Urothelium cell line (cell line): ENCODE data around the gene ANKS1A.
"Not testable (repeated sequence)": the region's sequence is repeated elsewhere in the genome, so short reads cannot be mapped to it uniquely, and the experiment has no call there.

Experiments
- DNase-seq: peaks from one replicate; pipeline ENCODE4 v3.0.0; 2011; ENCODE audit warnings: low spot score, mixed read lengths
- FAIRE-seq: peaks from 2 replicates; lab custom pipeline; 2011; peaks lifted over from hg19 to GRCh38; lab: Jason Lieb, UNC

The ANKS1A gene

DNA sequence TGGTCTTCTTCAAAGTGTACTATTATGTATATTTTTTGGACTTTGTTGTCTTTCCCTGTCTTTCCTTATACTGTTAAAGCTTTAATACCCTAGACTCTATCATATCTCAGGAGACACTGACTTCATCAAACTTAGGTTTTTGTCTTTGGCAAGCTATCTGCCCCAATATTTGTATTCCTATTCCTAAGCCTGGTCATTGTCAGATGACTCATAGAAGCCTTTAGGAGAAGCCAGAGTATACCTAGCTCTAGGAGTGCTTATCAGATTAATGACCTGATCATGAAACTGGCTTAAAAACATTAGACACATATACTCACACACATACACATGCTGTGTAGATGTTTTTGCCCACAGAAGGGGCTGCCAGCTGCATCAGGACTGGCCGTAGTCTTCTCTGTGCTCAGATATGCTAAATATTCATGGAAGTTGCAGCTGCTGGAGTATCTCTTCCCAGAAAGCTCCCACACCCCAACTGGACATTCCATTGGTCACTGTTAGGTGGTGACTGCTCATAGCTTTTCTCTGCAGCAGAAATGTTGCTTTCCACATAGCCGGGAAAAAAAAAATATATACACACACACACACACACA, 102.0 kb downstream of the ANKS1A start:
- DNase-seq = no peak
- FAIRE-seq = no peak

DNA sequence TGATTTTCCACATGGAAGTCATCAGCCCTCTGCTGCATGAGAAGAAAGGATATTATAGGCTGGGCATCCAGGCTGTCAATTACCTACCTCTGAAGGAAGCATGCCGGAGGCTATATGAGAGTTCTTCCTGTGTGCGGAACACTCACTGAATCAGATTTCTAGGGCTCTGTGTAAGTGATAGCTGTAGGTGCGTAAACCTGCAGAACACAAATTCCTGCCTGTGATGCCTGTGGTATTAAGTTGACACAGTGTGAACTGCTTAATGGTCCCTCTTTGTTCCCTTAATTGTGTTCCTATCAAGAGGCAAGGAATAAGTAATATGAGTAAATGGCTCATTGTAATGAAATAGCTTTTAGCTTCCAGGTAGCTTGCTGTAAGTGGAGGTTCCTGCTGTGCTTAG, 103.3 kb downstream of the ANKS1A start:
- no peak for DNase-seq

DNA sequence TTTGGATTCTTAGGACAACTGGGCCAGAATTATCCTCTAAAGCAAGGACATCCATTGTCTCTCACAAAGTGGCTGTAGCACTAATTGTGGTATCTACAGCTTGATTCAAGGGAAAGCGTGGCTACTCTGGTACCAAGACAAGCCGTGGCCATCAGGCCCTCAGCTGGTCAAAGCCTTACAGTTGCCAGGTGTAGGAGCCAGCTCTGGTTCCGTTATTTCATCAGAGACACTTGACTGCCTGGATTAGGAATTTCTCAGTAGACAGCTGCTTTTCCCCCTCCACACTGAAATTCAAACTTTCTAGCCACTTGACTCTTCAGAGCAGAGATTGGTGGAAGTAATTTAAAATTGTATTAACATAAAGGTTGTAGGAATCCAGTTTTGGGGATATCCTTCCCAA, 104.2 kb downstream of the ANKS1A start:
- DNase-seq (no peak), FAIRE-seq (no peak)

More for the DNA sequence above, 103.3 kb downstream of the ANKS1A start:
- no peak for FAIRE-seq

DNA sequence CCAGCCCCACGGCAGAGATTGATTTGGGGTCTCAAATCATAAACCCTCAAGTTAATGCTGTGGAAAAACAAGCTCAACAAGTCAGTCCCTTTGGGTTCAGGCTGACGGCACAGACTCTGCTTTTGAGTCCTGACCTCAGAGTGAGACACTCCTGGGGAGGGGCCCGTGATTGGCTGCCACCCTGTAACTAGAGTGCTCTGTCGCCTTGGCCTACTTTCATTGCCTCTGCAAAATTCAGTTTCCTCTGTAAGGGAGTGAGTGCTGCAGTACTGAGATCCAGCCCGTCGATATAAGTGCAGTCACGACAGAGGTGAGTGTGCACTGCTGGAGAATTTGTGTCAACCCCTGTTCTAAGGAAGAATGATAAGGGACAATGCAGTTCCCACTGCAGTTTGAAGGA, 105.6 kb downstream of the ANKS1A start:
- no peak for FAIRE-seq

DNA sequence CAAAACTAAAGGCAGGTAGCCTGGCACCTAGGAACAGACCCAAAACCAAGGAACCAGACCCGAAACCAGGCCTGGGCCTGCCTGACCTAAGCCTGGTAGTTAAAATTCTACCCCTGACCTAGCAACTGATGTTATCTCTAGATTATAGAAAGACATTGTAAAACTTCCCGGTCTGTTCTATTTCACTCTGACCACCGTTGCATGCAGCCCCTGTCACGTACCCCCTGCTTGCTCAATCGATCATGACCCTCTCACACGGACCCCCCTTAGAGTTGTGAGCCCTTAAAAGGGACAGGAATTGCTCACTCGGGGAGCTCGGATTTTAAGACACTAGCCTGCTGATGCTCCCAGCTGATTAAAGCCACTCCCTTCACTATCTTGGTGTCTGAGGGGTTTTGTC, 109.4 kb downstream of the ANKS1A start:
- not testable (repeated sequence) for DNase-seq, FAIRE-seq

More for the DNA sequence above, 105.6 kb downstream of the ANKS1A start:
- DNase-seq = no peak

DNA sequence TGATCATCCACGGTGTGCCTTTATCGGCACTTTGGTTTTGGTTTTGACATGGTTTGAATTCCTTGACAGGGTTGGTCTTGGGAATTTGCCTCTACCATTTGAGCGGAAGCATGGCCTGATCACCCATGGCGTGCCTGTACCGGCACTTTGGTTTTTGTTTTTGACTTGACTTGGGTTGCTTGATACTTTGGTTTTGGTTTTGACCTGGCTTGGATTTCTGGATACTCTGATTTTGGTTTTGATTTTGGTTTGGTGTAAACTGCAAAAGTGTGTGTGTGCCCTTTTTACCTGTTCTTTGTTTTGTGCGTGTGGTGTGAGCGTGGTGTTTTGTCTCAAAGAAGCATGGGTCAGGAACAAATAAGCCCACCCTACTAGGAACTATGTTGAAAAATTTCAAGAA, 110.1 kb downstream of the ANKS1A start:
- DNase-seq = not testable (repeated sequence)

DNA sequence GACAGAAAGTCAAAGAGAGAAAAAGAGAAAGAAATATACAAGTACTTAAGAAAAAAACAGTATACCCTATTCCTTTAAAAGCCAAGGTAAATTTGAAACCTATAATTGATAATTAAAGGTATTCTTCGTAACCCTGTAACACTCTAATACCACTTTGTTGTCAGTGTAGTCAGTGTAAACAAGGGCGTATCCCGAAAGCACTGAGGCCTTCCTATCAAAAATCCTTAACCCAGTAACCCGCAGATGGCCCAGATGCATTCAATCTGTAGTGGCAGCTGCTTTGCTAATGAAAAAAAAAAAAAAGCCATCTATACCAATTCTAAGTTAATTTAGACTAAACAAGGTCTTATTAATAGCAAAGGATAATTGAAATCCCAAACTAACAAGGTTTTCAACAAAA, 110.9 kb downstream of the ANKS1A start:
- FAIRE-seq, DNase-seq: not testable (repeated sequence)

More for the DNA sequence above, 110.1 kb downstream of the ANKS1A start:
- not testable (repeated sequence) for FAIRE-seq

DNA sequence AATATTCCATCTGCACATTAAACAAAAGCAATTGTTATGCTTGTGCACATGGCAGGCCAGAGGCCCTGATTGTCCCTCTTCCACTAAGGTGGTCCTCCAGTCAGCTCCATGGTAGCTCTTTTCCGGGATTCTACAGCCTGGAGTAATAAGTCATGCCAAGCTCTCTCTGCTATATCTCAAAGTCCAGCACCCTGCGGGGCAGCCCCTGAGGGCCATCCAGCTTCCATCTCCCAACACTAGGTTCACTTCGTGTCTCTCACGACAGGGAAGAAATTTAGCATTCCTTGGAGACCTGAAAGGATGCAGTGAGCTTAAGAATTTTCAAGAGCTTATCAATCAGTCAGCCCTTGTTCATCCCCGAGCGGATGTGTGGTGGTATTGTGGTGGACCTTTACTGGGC, 112.3 kb downstream of the ANKS1A start:
- DNase-seq, FAIRE-seq: not testable (repeated sequence)

DNA sequence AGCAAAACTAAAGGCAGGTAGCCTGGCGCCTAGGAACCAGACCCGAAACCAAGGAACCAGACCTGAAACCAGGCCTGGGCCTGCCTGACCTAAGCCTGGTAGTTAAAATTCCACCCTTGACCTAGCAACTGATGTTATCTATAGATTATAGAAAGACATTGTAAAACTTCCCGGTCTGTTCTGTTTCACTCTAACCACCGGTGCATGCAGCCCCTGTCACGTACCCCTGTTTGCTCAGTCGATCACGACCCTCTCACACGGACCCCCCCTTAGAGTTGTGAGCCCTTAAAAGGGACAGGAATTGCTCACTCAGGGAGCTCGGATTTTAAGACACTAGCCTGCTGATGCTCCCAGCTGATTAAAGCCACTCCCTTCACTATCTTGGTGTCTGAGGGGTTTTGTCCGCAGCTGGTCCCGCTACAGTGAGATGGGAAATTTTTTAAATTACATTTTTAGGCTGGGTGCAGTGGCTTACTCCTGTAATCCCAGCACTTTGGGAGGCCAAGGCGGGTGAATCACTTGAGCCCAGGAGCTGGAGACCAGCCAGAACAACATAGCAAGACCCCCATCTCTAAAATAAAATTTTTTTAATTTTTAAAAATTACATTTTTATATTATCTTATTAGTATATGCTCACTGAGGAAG, 115.0 kb downstream of the ANKS1A start:
- not testable (repeated sequence) for DNase-seq, FAIRE-seq

DNA sequence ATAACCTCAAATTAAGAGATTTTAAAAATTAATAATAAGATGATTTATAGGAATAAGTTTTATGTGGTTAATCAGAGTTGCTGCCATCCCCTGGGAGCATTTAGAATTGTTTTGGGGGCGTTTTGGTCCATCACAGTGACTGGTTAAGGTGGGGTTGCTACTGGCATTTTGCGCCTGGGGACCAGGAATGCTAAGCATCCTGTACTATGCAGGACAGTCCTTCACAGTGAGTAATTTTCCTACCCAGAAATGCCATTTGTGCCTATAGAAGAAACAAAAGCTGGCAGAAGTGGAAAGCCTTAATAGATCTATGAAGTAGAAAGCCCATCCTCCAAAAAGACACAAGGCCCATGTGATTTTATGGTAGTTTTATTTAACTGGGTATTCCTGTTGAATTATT, 118.0 kb downstream of the ANKS1A start:
- FAIRE-seq (no peak), DNase-seq (no peak)

DNA sequence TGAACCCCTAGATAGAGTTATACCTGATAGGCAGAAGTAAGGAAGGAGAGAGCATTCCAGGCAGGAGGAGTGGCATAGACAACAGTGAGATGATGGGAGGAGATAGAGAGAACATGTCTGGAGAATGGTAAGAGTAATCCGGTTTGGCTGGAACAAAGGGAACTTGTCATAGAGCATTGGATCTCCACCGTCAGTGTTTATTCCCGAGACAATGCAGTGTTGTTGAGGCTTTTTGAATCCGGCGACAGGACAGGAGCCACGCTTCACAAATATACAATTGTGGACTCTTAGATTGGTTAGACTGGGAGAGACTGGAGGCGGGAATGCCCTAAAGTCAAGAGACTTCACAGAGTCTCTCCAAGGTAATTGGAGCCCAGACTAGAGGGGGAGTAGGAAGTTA, 119.8 kb downstream of the ANKS1A start:
- no peak for DNase-seq
- FAIRE-seq = no peak

DNA sequence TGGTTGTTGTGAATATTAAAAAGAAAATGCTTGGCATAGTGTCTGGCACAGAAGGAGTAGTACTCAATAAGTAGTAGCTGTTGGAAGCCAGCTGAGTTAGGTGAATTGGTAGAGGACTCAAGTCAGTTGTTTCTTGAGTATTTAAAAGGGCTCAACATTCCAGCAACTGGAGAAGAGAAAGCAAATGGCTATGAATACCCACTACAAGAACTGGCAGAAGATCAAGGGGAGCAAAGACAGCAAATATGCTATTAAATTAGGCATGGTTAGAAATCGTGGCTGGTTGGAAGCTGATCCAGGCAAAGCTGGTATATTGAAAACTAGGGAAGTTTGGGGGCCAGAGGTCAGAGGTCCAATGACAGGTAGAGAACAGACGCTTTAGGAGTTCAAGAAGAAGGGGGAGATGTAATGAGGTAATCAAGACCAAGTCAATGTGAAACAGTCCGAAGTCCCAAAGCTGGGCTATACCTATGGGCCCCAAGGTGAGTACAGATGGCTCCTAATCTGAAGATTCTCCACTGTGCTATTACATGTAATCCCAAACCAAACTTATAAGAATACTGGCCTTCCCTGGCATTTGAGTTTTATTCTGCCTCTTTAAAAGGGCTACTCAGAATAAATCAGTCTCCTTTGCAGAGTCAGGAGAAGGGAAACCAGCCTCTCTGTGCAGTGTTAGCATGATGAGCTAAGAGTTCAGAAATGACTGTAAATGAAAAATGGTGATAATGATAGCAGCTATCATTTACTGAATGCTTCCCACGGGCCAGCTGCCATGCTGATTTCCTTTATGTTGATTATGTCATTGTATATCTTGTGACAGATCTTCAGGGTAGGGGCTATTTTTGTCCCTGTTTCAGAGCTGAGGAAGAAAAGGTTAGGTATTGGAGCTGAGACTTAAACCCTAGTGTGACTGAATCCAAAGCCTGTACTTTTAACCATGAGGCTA, 122.3 kb downstream of the ANKS1A start:
- DNase-seq (no peak), FAIRE-seq (no peak)

DNA sequence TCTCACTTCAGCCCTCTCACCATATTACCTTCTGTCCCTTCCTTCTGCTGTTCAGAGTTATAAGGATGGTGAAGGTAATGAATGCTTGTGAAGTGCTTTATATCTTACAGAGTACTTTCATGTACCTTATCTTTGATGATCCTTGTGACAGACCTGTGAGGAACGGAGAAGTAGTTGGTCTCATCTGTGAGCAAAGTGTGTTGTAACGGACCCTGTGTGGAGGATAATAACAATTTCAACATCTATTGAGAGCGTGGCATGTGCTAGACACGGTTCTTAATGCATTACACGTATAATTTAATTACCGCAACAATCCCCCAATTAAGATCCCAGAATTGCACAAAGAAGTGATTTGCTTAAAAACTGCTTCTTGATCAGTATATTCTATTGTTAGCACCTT, 124.6 kb downstream of the ANKS1A start:
- no peak for FAIRE-seq

DNA sequence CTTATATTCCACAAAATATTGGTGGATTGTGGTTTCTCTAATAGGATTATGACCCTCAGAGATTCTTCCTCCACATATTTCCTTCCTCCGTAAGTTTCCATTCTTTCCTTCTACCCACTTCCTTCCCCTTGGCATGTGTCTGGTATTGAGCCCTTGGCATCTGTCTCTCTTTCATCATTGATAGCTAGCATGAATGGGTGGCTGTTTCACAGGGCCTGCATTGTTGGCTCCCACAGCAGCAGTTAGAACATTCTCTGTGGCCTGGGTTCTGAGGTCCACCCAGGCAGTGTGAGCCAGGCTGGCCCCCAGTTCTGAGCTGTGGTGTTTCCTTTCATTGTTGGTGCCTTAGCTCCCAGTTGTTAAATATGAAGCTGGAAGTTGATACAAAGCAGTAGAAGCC, 125.3 kb downstream of the ANKS1A start:
- DNase-seq = no peak
- no peak for FAIRE-seq

More for the DNA sequence above, 124.6 kb downstream of the ANKS1A start:
- no peak for DNase-seq

DNA sequence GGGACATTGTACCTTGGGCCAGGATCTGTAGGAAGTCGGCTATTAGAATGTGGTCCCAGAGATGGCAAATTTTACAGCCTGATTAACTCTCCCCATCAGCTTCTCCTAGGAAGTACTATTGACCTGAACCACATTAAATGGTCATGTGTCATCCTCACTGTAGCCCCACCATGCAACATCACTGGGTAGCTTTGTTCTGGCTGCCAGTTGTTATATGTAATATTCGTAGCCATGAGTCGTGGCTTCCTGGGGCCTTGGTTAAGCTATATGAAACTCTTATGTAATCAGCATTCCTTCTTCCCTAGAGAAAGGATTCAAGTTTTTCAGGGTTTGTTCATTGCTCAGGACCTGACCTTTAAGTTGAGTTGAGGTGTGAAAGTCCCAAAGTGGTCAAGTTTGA, 125.7 kb downstream of the ANKS1A start:
- DNase-seq (no peak), FAIRE-seq (no peak)

DNA sequence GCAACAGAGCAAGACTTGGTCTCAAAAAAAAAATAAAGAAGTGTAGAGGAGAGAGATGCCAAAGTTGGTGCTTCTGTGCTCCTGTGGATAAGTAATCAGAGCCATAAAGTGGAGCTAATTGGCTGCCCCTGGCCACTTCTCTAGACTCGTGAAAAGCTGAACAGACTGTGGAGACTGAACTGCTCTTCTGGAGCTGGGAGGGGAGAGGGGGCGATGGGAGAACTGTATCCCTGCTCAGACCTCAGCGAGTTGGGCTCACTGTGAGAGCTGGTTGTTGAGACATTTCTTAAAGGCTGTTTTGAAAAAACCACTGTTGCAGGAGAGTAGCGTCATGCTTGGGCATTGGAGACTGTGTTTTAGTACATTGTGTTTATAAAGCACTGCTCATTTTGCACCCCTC, 126.4 kb downstream of the ANKS1A start:
- FAIRE-seq (no peak), DNase-seq (no peak)

DNA sequence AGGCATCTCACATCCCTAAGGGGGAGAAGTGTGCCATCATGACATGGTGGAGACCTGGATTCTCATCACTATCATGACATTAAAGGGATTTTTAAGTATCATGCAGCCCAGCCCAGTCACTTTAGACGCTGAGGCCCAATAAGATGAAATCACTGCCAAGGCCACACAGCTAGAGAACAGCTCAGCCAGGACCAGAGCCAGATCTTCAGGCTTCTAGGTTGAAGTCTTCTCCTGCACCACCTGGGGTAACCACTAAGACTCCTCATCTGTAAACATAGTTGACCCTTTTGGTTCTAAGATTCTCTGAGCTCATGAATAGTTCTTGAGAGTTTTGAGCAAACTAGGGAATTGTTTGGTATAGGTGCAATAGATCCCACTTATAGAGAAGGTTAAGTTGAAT, 126.9 kb downstream of the ANKS1A start:
- FAIRE-seq = no peak
- no peak for DNase-seq

DNA sequence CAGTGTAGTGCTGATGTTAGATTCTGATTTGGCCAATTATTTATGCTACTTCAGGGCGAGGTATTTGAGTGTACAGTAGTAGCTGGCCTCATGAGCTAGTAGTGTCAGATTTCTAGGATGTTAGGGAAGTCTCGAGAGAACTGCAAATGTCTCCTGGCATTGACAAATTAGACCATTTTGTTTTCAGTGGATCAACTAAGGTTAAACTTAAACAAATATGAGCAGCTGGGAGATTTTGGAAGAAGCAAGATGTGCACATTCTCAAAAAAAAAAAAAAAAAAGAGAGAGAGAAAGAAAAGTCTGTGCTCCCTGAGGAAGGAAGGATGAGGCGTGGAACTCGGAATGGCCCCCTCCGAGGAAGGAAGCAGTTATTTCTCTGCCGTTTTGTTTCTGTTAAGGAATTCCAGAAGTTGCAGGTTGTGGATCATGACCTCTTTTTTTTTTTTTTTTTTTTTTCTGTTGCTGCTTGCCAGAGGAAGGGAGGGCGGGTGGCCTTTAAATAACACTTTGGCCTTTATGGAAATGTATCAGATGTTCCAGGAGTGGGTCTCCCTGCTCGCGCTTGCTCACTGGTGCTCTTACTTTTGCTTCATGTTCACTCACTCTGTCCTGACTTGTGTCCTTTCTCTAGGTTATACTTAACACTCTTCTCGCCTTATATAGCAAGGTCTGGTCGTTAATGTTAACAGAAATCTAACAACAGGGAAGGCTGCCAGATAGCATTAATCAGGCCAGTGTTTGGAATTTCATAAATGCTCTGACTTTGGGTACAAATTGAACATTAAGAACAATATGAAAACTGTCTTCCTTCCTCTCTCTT, 127.7 kb downstream of the ANKS1A start:
- DNase-seq = no peak
- no peak for FAIRE-seq

DNA sequence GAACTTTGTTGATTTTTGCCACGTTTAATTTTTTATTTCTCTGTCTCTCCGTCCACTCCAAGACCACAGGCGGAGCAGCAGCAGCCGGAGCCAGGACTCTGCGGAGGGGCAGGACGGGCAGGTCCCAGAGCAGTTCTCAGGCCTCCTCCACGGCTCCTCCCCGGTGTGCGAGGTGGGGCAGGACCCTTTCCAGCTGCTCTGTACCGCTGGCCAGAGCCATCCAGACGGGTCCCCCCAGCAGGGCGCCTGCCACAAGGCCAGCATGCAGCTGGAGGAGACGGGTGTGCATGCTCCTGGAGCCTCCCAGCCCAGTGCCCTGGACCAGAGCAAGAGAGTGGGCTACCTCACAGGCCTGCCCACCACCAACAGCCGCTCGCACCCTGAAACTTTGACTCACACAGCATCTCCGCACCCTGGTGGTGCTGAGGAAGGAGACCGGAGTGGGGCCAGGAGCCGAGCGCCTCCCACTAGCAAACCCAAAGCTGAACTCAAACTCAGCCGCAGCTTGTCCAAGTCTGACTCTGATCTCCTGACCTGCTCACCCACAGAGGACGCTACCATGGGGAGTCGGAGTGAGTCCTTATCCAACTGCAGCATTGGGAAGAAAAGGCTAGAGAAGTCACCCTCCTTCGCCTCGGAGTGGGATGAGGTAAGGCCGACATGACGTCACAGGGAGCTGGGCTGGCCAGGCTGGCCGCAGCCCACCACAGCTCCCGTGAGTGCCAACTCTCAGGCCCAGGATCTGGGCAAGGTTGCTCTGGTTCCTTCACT, 128.5 kb downstream of the ANKS1A start:
- FAIRE-seq (no peak), DNase-seq (no peak)

DNA sequence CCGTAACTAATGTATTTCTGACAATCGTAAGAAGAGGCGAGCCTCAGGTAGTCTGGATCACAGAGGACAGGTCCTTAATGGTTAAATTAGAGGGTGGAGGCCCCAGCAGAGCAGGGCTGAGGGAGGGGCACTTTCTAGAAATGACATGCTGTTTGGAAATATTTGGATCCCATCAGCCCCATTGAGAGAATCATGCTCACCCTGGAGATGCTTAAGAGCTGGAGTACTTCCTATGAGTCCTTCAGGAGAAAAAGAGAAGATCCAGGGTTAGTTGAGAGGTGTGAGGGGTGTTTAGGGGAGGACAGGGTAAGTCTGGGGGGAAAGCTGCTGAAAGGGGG, 129.1 kb downstream of the ANKS1A start:
- no peak for DNase-seq
- no peak for FAIRE-seq
